ENCODE data around the gene CNNM2.

The CNNM2 gene

GRCh38 chr10:103067956-103068355 lies 149.9 kb downstream of the CNNM2 start:
- no peak for DNase-seq (ENCODE audit: low read depth in 1 of 2, low spot score in 1 of 2)
- no peak overlapping the region for H3K4me3 ChIP-seq (replicated peaks; ENCODE audit: insufficient read depth, low read length)
- TF ChIP-seq POLR2AphosphoS5 (IDR thresholded peaks at IDR 0.05; ENCODE audit: low read depth), result no peak
- TF ChIP-seq REST (IDR thresholded peaks at IDR 0.05; ENCODE audit: insufficient replicate concordance, low read depth), result no peak
- no peak for TF ChIP-seq CTCF (IDR thresholded peaks at IDR 0.05; ENCODE audit: insufficient read depth, low read length)
- TF ChIP-seq GABPA (IDR thresholded peaks at IDR 0.05; ENCODE audit: low read depth), result no peak
- no peak for TF ChIP-seq SPI1 (IDR thresholded peaks at IDR 0.05; ENCODE audit: borderline replicate concordance, low read depth)
- H3K27me3 ChIP-seq (ENCODE audit: insufficient read depth, poor library complexity, severe bottlenecking), result no peaks in the 10 kb centered on the region
- H3K27ac ChIP-seq (replicated peaks), result no peak overlapping the region

- Histone ChIP-seq H3K4me3 (replicated peaks; ENCODE audit: insufficient read depth, low read length) (no peak overlapping the region), H3K27ac (replicated peaks) (no peak overlapping the region), H3K27me3 (ENCODE audit: insufficient read depth, poor library complexity, severe bottlenecking) (no peaks in the 10 kb centered on the region)
- TF ChIP-seq SPI1 (IDR thresholded peaks at IDR 0.05; ENCODE audit: borderline replicate concordance, low read depth) (no peak), CTCF (IDR thresholded peaks at IDR 0.05; ENCODE audit: insufficient read depth, low read length) (no peak), REST (IDR thresholded peaks at IDR 0.05; ENCODE audit: insufficient replicate concordance, low read depth) (no peak), GABPA (IDR thresholded peaks at IDR 0.05; ENCODE audit: low read depth) (no peak), POLR2AphosphoS5 (IDR thresholded peaks at IDR 0.05; ENCODE audit: low read depth) (no peak)
- DNase-seq (ENCODE audit: low read depth in 1 of 2, low spot score in 1 of 2), result peak in 1 of 2 experiments; percentile 62
These were observed 151.6 kb downstream of the CNNM2 start for GRCh38 chr10:103069453-103070331.

- no peak for DNase-seq (ENCODE audit: low read depth in 1 of 2, low spot score in 1 of 2)
- TF ChIP-seq REST (IDR thresholded peaks at IDR 0.05; ENCODE audit: insufficient replicate concordance, low read depth) (no peak), SPI1 (IDR thresholded peaks at IDR 0.05; ENCODE audit: borderline replicate concordance, low read depth) (no peak), POLR2AphosphoS5 (IDR thresholded peaks at IDR 0.05; ENCODE audit: low read depth) (no peak), GABPA (IDR thresholded peaks at IDR 0.05; ENCODE audit: low read depth) (no peak), CTCF (IDR thresholded peaks at IDR 0.05; ENCODE audit: insufficient read depth, low read length) (no peak)
- Histone ChIP-seq H3K27me3 (ENCODE audit: insufficient read depth, poor library complexity, severe bottlenecking) (no peaks in the 10 kb centered on the region), H3K4me3 (replicated peaks; ENCODE audit: insufficient read depth, low read length) (no peak overlapping the region), H3K27ac (replicated peaks) (no peak overlapping the region)
These were observed 154.2 kb downstream of the CNNM2 start for GRCh38 chr10:103072276-103072675.
